Naive thymus-derived CD8-positive, alpha-beta T cell (primary cell): ENCODE results near the gene RNF152. TPM values are rescaled to one million over a fixed set of nuclear protein-coding genes. Genes with fewer than 3 reads are reported as not detected.

ENCODE experiments used
- ATAC-seq, 2 donors: fragments of 150-1000 bp; cut with Tn5 transposase in 1 of 2; sonication (Bioruptor Pico), chemical (Tn5 transposase) in 1 of 2; 1 replicate in 1 of 2; 2 replicates in 1 of 2; pipeline ENCODE4 v1.10.0; 2021; ENCODE audit warnings: mild to moderate bottlenecking in 2 of 2, moderate library complexity in 2 of 2
- POLR2A ChIA-PET: fragments of 350-600 bp; sonication (Branson Sonifier 250); formaldehyde crosslinking; loops from one replicate; lab custom pipeline; 2021; ENCODE audit warnings: antibody characterized with exemption; lab: Charles Lee
- DNase-seq, 10 donors: peaks; one replicate each; pipeline versions ENCODE4 v3.0.0 to v3.0.0-alpha.2; 2020 to 2022
- H3K27ac Mint-ChIP-seq, 10 donors: one replicate each; pipeline ENCODE4 v1.8.0; 2020 to 2022; ENCODE audit warnings: mild to moderate bottlenecking in 10 of 10, mixed read lengths in 10 of 10, moderate library complexity in 4 of 10, inconsistent platforms in 1 of 10
- H3K27me3 Mint-ChIP-seq, 5 donors: one replicate each; pipeline ENCODE4 v1.8.0; 2021 to 2022; ENCODE audit warnings: mixed read lengths in 5 of 5
- H3K36me3 Mint-ChIP-seq, 3 donors: one replicate each; pipeline ENCODE4 v1.8.0; 2020 to 2022; ENCODE audit warnings: mixed read lengths in 3 of 3, mild to moderate bottlenecking in 2 of 3, inconsistent platforms in 1 of 3
- H3K4me1 Mint-ChIP-seq, 4 donors: one replicate each; pipeline ENCODE4 v1.8.0; 2021 to 2022; ENCODE audit warnings: mixed read lengths in 4 of 4
- H3K4me3 Mint-ChIP-seq, 10 donors: one replicate each; pipeline ENCODE4 v1.8.0; 2020 to 2022; ENCODE audit warnings: mild to moderate bottlenecking in 10 of 10, mixed read lengths in 10 of 10, moderate library complexity in 6 of 10, inconsistent platforms in 1 of 10
- H3K9me3 Mint-ChIP-seq, 9 donors: one replicate each; pipeline ENCODE4 v1.8.0; 2020 to 2022; ENCODE audit warnings: mixed read lengths in 9 of 9, mild to moderate bottlenecking in 3 of 9, inconsistent platforms in 1 of 9, moderate library complexity in 1 of 9
- polyA plus RNA-seq, 3 donors: library from polyadenylated mRNA; unstranded; fragments of 300-500 nt; fragmentation: Illumina TruSeq; gene quantifications; one replicate each; pipeline ENCODE4 v1.2.3, GENCODE V29; 2021
- total RNA-seq, 8 experiments: library from RNA in 2 of 8; stranded (reverse) in 2 of 8; gene quantifications; one replicate each; pipeline ENCODE4 v1.2.3 and lab custom pipeline; 2021 to 2026

The RNF152 gene
- total and polyA plus RNA-seq, 5 experiments from 2014 or later, result 0.19 to 0.23 TPM; not detected in 3

DNA sequence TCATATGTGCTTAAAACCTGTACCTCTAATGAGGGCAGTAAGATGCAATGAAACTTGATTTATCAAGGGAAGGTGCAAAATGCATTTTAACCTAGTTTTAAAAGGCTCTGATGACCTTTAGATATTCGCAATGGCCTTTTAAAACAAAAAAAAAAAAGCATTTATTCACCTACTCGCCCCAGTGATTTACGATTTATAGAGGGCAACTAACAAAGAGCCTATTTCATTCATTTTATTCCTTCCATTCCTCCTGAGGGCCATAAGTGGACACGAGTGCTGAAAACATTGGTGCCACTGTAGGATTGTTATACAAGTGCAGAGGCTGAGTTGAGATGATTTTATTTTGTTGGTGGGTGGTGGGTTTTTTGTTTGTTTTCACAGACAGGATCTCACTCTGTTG lies 48.1 kb downstream of the RNF152 start:
- no peaks in the 10 kb centered on the region for H3K4me1 Mint-ChIP-seq
- H3K9me3 Mint-ChIP-seq, result peaks cover 0 to 10% (median 2%) of the 10 kb centered on the region in 9 donors
- H3K36me3 Mint-ChIP-seq, result no peaks in the 10 kb centered on the region
- POLR2A ChIA-PET, result no interaction called here
- no peak overlapping the region for H3K27ac Mint-ChIP-seq
- H3K4me3 Mint-ChIP-seq, result no peak overlapping the region
- DNase-seq (no peak), ATAC-seq (no peak)
- peaks cover 2 to 19% (median 12%) of the 10 kb centered on the region in 5 donors for H3K27me3 Mint-ChIP-seq

DNA sequence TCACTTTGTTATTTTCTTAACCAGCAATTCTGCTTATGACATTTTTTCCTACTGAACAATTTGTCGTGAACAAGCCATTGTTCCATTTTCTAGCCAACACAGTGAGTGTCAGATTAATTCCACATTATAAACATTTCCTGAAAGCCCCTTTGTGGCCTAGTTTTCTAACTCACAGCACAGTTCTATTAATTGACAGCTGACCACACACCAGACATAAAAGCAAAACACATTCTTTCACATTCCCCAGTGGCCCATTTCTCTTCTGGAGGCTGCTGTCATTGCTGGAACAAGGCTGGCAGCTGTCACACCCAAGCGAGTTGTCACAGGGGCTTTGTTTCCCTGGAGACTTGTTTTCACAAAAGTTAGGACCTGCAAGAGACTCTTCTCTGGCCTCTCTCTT lies 50.7 kb downstream of the RNF152 start:
- H3K4me1 Mint-ChIP-seq, result no peaks in the 10 kb centered on the region
- H3K9me3 Mint-ChIP-seq, result peaks cover 0 to 10% (median 2%) of the 10 kb centered on the region in 9 donors
- H3K4me3 Mint-ChIP-seq, result no peak overlapping the region
- H3K27me3 Mint-ChIP-seq, result peaks cover 0 to 10% (median 4%) of the 10 kb centered on the region in 5 donors
- ATAC-seq (no peak), DNase-seq (no peak)
- H3K27ac Mint-ChIP-seq, result no peak overlapping the region
- POLR2A ChIA-PET, result no interaction called here
- H3K36me3 Mint-ChIP-seq, result no peaks in the 10 kb centered on the region

DNA sequence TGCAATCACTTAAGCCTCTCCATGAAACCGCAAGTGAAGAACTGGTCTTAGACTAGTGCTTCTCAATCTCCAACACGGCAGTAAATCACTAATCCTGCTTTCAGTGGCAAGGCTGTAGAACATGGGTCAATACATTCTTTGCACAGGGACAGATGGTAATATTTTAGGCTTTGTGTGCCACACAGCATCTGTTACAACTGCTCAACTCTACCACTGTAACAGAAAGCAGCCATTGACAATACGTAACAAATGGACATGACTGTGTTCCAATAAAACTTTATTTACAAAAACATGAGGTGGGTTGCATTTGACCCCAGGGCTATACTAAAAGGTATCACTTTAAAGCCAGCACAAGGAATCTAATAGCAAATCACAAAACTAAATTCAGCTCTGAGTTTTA lies 51.1 kb downstream of the RNF152 start:
- H3K4me3 Mint-ChIP-seq, result no peak overlapping the region
- no peak overlapping the region for H3K27ac Mint-ChIP-seq
- no peaks in the 10 kb centered on the region for H3K36me3 Mint-ChIP-seq
- peaks cover 0 to 10% (median 2%) of the 10 kb centered on the region in 9 donors for H3K9me3 Mint-ChIP-seq
- ATAC-seq (no peak), DNase-seq (no peak)
- H3K27me3 Mint-ChIP-seq, result peaks cover 0 to 8% (median 4%) of the 10 kb centered on the region in 5 donors
- POLR2A ChIA-PET, result no interaction called here
- no peaks in the 10 kb centered on the region for H3K4me1 Mint-ChIP-seq

DNA sequence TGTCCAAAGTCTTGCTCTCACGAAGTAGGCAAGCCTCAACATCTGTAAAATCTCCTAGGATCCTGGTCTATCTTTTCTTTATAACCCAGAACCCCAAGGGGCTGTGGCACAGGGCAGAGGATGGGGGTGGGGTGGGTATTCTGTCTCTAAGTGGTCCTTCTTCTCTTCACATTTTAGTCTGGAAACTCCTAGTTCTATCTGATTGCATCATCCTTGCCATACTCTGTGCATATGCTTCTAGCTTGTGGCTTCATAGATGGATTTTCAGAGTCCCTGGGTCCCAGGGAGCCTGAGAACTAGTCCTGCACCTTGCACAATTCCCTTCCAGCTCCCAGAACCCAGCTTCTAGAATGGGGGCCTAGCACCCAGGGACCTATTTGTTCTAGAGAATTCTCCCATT lies 52.5 kb downstream of the RNF152 start:
- H3K36me3 Mint-ChIP-seq, result no peaks in the 10 kb centered on the region
- no peak for ATAC-seq

DNA sequence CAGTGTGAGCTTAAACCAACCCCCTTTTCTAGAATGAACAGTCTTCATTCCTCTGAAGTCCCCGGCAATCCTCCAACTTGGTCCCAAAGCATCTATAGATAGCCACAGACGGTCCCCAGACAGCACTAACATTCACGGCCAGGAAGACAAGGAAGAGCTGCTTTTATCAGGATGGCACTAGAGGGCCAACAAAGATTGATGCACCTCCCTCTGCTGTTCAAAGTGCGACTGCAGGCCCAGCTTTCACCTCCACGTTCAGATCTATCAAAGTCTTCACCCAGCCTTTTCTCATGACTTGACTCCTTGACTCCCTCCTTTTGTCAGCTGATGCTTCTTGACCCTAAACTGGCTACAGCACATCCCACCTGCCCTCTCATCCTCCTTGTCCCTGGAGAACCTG lies 54.3 kb downstream of the RNF152 start:
- no peak for DNase-seq
- no peak overlapping the region for H3K4me3 Mint-ChIP-seq

More for the DNA sequence above, 52.5 kb downstream of the RNF152 start:
- Mint-ChIP-seq H3K27me3 (peaks cover 0 to 6% (median 3%) of the 10 kb centered on the region in 5 donors), H3K9me3 (peaks cover 0 to 9% (median 0%) of the 10 kb centered on the region in 9 donors), H3K4me1 (no peaks in the 10 kb centered on the region), H3K4me3 (no peak overlapping the region), H3K27ac (no peak overlapping the region)
- POLR2A ChIA-PET, result no interaction called here
- DNase-seq, result no peak

DNA sequence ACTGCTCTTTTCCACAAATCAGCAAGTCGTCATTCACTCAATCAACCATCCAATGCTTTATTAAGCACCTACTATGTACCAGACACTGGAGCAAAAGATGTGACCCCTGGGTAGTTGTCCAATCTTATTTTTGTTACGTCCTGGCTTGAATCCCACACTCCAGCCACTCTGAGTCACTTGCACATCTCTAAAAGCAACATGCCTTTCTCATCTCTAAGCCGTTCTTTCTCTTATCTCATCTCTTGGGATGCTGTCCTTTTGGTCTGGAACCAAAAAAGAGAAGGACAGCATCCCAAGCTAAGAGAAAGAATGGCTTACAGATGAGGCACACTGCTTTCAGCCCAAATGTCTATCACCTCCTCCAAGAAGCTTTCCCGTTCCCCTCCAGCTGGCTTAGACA lies 58.8 kb downstream of the RNF152 start:
- peaks cover 5 to 20% (median 9%) of the 10 kb centered on the region in 5 donors for H3K27me3 Mint-ChIP-seq
- peak overlapping the region in 4 of 10 donors; percentile 24 to 62 (median 47) for H3K4me3 Mint-ChIP-seq
- DNase-seq, result no peak
- no peaks in the 10 kb centered on the region for H3K36me3 Mint-ChIP-seq
- H3K4me1 Mint-ChIP-seq, result peaks cover 10 to 24% (median 20%) of the 10 kb centered on the region in 4 donors
- POLR2A ChIA-PET, result interaction anchor here (0.6 kb wide), 1 partner anchor 46 kb away, joined by 3 read pairs; no protein-coding TSS in a partner anchor
- no peak for ATAC-seq
- peaks cover 0 to 10% (median 0%) of the 10 kb centered on the region in 9 donors for H3K9me3 Mint-ChIP-seq
- peak overlapping the region in 1 of 10 donors; percentile 47 for H3K27ac Mint-ChIP-seq

More for the DNA sequence above, 54.3 kb downstream of the RNF152 start:
- H3K27me3 Mint-ChIP-seq, result peaks cover 0 to 9% (median 4%) of the 10 kb centered on the region in 5 donors
- no peak for ATAC-seq
- POLR2A ChIA-PET, result no interaction called here
- H3K4me1 Mint-ChIP-seq, result peaks cover 3 to 12% (median 10%) of the 10 kb centered on the region in 4 donors
- H3K36me3 Mint-ChIP-seq, result no peaks in the 10 kb centered on the region
- peaks cover 0 to 10% (median 0%) of the 10 kb centered on the region in 9 donors for H3K9me3 Mint-ChIP-seq
- no peak overlapping the region for H3K27ac Mint-ChIP-seq

DNA sequence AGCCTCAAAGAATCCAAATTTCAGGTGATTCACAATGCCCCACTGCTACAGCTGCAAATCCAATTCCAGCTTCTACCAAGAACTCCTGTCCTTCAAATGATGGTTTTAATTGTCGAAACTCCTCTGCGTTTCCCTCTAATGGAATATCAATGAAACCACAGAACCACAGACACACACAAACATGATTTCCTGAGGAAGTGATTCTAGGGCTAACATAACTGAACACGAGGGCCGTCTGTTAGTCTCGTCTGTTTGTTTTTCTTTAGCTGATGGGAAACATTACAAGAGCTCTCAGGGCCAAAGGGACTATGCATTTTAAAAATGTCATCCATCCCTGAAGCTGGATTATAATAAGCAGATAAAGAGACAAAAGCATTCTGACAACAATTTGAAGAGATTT lies 59.4 kb downstream of the RNF152 start:
- Mint-ChIP-seq H3K27ac (peak overlapping the region in 3 of 10 donors; percentile 9 to 39 (median 14)), H3K4me3 (peak overlapping the region in 8 of 10 donors; percentile 19 to 67 (median 47)), H3K9me3 (peaks cover 0 to 10% (median 0%) of the 10 kb centered on the region in 9 donors), H3K36me3 (no peaks in the 10 kb centered on the region), H3K4me1 (peaks cover 10 to 24% (median 20%) of the 10 kb centered on the region in 4 donors), H3K27me3 (peaks cover 6 to 20% (median 8%) of the 10 kb centered on the region in 5 donors)
- ATAC-seq, result peak in 1 of 2 donors; percentile 62
- peak in 1 of 10 donors; percentile 11 for DNase-seq
- POLR2A ChIA-PET, result interaction anchor here (0.6 kb wide), 1 partner anchor 47 kb away, joined by 3 read pairs; no protein-coding TSS in a partner anchor

DNA sequence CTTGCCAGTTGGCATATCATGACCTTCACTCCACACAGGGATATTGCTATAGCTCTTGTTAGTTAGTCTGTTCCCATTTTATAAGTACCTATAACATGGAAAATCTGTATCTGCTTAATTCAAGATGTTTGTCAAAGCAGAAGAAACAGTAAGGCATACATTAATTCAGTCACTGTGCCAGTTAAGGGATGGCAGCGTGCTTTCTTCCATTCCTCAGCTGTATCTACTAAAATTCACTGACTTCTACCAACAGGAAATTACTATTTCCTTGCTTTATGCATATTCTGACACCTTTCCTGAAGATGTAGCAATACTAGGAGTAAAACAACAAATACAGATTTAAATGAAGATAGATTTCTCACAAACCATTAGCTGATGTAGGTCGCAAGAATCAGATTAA lies 59.9 kb downstream of the RNF152 start:
- Mint-ChIP-seq H3K4me3 (peak overlapping the region in 5 of 10 donors; percentile 44 to 67 (median 58)), H3K4me1 (peaks cover 10 to 24% (median 20%) of the 10 kb centered on the region in 4 donors)

DNA sequence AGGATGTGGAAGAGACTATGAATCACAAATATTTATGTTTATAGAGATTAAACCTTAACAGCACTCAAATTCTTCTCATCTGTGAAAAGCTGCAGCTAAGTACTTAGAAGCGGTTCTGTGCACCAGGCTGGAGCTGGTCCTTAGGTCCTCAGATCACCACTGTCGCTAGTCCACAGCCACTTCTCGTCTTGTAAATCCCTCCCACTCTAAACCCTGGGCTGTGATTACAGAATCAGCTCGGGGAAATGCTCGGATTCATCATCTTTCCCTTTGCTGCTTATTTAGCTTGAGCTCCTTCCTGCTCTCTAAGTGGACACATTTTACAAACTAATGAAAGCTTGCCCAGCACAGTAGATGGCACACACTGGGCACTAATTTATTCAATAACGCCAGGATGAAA lies 61.7 kb downstream of the RNF152 start:
- Mint-ChIP-seq H3K27ac (no peak overlapping the region), H3K4me3 (no peak overlapping the region), H3K9me3 (peaks cover 0 to 9% (median 0%) of the 10 kb centered on the region in 9 donors), H3K4me1 (peaks cover 10 to 24% (median 20%) of the 10 kb centered on the region in 4 donors), H3K36me3 (no peaks in the 10 kb centered on the region), H3K27me3 (peaks cover 6 to 16% (median 8%) of the 10 kb centered on the region in 5 donors)
- ATAC-seq, result no peak
- DNase-seq, result no peak
- POLR2A ChIA-PET, result no interaction called here

More for the DNA sequence above, 59.9 kb downstream of the RNF152 start:
- DNase-seq, result no peak
- ATAC-seq, result no peak
- Mint-ChIP-seq H3K27ac (peak overlapping the region in 1 of 10 donors; percentile 3), H3K27me3 (peaks cover 6 to 18% (median 8%) of the 10 kb centered on the region in 5 donors), H3K9me3 (peaks cover 0 to 10% (median 0%) of the 10 kb centered on the region in 9 donors), H3K36me3 (no peaks in the 10 kb centered on the region)
- POLR2A ChIA-PET, result no interaction called here

DNA sequence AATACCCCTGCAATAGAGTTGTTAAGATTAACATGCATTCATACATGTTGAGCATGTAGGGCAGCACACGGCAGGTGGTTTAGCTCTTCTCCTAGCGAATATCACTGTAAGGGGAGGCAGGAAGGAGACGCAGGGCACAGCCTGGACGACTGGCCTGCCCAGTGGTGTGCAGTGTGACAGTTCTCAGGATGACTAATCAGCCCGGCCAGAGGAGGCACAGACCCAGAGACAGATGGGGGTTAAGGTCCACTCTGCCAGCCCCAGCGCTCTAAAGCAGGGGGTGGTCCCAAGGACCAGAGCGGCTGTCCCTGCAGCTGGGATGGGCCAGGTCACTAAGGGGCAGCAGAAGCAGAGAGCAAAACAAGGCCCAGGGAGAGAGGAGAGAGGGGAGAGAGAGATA lies 63.7 kb downstream of the RNF152 start:
- Mint-ChIP-seq H3K4me1 (peaks cover 10 to 18% (median 15%) of the 10 kb centered on the region in 4 donors), H3K9me3 (no peaks in the 10 kb centered on the region), H3K27me3 (peaks cover 4 to 15% (median 8%) of the 10 kb centered on the region in 5 donors), H3K36me3 (no peaks in the 10 kb centered on the region), H3K4me3 (no peak overlapping the region), H3K27ac (peak overlapping the region in 1 of 10 donors; percentile 30)
- no peak for DNase-seq
- no peak for ATAC-seq
- POLR2A ChIA-PET, result no interaction called here

DNA sequence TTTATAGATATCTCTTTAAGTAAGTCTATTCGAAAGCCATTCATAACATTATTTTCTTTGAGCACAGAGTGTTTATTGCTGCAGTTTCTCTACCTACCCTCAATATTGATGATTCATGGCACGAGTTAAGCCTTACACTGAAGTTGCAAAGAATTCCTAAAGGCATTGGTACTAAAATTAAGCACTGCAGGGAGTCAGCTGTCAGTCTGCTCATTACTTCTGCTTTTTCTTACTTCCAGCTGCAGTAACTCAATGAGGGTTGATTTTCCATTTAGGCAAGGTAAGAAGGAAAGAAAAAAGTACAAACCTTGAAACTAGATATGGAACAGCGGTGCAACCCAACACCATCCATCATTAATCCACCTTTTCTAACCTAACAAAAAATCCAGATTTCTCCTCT lies 65.2 kb downstream of the RNF152 start:
- ATAC-seq (no peak), DNase-seq (no peak)
- Mint-ChIP-seq H3K36me3 (no peaks in the 10 kb centered on the region), H3K4me3 (no peak overlapping the region), H3K27me3 (peaks cover 4 to 15% (median 8%) of the 10 kb centered on the region in 5 donors), H3K9me3 (no peaks in the 10 kb centered on the region), H3K4me1 (peaks cover under 1 to 3% (median under 1%) of the 10 kb centered on the region in 4 donors), H3K27ac (no peak overlapping the region)
- POLR2A ChIA-PET, result no interaction called here

DNA sequence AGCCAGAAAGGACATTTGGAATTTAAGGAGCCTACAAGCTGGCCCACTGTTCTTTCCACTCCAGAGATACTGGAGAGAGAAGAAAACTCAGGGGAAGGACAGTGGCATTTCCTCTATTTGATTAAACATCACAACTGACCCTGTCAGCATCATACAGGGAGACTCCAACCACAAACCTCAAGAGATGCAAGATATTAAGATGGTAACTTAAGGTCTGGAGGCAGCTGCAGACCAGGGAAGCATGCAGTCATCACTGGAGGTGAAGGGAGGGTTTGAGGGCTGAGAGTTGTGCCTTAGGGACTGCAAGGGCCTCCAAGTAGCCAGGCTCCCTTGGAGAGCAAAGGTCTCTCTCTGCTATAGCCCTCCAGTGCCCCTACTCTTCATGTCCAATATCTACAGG lies 67.4 kb downstream of the RNF152 start:
- DNase-seq (no peak), ATAC-seq (no peak)
- Mint-ChIP-seq H3K27me3 (peaks cover 2 to 15% (median 4%) of the 10 kb centered on the region in 5 donors), H3K27ac (no peak overlapping the region), H3K9me3 (no peaks in the 10 kb centered on the region), H3K4me1 (peaks cover 0 to 2% (median under 1%) of the 10 kb centered on the region in 4 donors), H3K4me3 (no peak overlapping the region), H3K36me3 (no peaks in the 10 kb centered on the region)
- POLR2A ChIA-PET, result no interaction called here

DNA sequence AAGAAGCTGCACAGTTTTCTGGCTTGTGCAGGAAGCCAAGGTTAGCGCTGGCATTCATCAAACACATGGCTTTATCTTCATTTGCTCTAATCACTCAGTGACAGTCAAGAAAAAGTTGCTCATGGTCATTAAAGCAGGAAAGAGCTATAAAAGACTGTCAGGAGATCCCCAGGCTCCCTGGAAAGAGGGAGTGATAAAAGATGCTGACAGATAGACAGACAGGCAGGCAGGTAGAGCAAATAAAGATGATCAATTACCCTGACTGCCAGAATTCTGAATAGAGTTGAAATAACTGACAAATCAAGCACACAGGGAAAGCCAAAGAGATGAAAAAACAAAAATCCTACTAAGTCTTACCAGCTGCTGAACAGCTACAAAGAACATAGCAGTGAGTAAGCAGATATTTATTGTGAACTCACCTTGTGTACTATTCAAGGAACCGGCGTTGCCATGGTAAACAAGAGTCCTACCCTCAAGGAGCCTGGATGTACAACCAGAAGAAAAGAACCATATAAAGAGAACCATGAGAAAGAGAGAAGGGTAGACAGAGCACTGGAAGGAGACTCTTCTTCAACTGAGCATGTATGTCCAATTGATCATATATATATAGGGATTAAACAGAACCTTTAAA lies 68.0 kb downstream of the RNF152 start:
- ATAC-seq, result no peak
- Mint-ChIP-seq H3K4me1 (peaks cover 0 to 2% (median under 1%) of the 10 kb centered on the region in 4 donors), H3K9me3 (no peaks in the 10 kb centered on the region), H3K36me3 (no peaks in the 10 kb centered on the region), H3K27me3 (peaks cover 0 to 11% (median 4%) of the 10 kb centered on the region in 5 donors), H3K27ac (no peak overlapping the region), H3K4me3 (no peak overlapping the region)
- no peak for DNase-seq
- POLR2A ChIA-PET, result no interaction called here
